WTC11 (cell line): ENCODE data around the gene KRTAP5-4. TPM values are rescaled to one million over a fixed set of nuclear protein-coding genes. Genes with fewer than 3 reads are reported as not detected.
"Not testable (repeated sequence)": the region's sequence is repeated elsewhere in the genome, so short reads cannot be mapped to it uniquely, and the experiment has no call there.

ENCODE experiments used
- ATAC-seq: fragments of 200-7000 bp; cut with Tn5 transposase; 2 replicates; pipeline ENCODE4 v1.10.0; 2021; ENCODE audit warnings: mild to moderate bottlenecking, moderate library complexity
- CTCF ChIA-PET: fragments of 300-600 bp; sonication (Branson Sonifier 250); formaldehyde crosslinking; loops from one replicate; lab custom pipeline; 2021; ENCODE audit warnings: antibody characterized with exemption; lab: Charles Lee
- POLR2A ChIA-PET: fragments of 350-600 bp; sonication (Branson Sonifier 250); formaldehyde crosslinking; loops from one replicate; lab custom pipeline; 2021; ENCODE audit warnings: antibody characterized with exemption; lab: Charles Lee
- DNase-seq: peaks from one replicate; pipeline ENCODE4 v3.0.0; 2021; ENCODE audit warnings: low spot score
- H3K27ac Mint-ChIP-seq: 2 replicates; pipeline ENCODE4 v1.8.0; 2021; ENCODE audit warnings: mixed read lengths
- H3K27me3 Mint-ChIP-seq: 2 replicates; pipeline ENCODE4 v1.8.0; 2021; ENCODE audit warnings: low read depth, mild to moderate bottlenecking, moderate library complexity, mixed read lengths
- H3K36me3 Mint-ChIP-seq: 2 replicates; pipeline ENCODE4 v1.8.0; 2021; ENCODE audit warnings: mixed read lengths
- H3K4me1 Mint-ChIP-seq: 2 replicates; pipeline ENCODE4 v1.8.0; 2022; ENCODE audit warnings: mixed read lengths
- H3K4me3 Mint-ChIP-seq: 2 replicates; pipeline ENCODE4 v1.8.0; 2021; ENCODE audit warnings: mild to moderate bottlenecking, moderate library complexity, mixed read lengths
- H3K9me3 Mint-ChIP-seq: 2 replicates; pipeline ENCODE4 v1.8.0; 2021; ENCODE audit warnings: mixed read lengths
- ATF1 ChIP-seq: sonication (generic); formaldehyde crosslinking; IDR thresholded peaks from 2 replicates; pipeline ENCODE4 v1.8.1; 2023; ENCODE audit warnings: mild to moderate bottlenecking, moderate library complexity, missing genetic modification reagents
- ETV6 ChIP-seq: sonication (generic); formaldehyde crosslinking; IDR thresholded peaks from 2 replicates; pipeline ENCODE4 v1.8.1; 2022; ENCODE audit warnings: mild to moderate bottlenecking, missing genetic modification reagents
- FOXP1 ChIP-seq: sonication (generic); formaldehyde crosslinking; IDR thresholded peaks from 2 replicates; pipeline ENCODE4 v1.8.0; 2022; ENCODE audit warnings: missing genetic modification reagents, mild to moderate bottlenecking, moderate library complexity, borderline replicate concordance
- GABPB1 ChIP-seq: sonication (generic); formaldehyde crosslinking; IDR thresholded peaks from 2 replicates; pipeline ENCODE4 v1.8.1; 2023; ENCODE audit warnings: mild to moderate bottlenecking, missing genetic modification reagents
- JAZF1 ChIP-seq: fragments of 250-450 bp; sonication (Bioruptor Pico); IDR thresholded peaks from 2 replicates; pipeline ENCODE4 v1.9.0; 2021; ENCODE audit warnings: moderate library complexity, mild to moderate bottlenecking, inconsistent platforms
- NFYB ChIP-seq: sonication (generic); formaldehyde crosslinking; conservative IDR thresholded peaks from 2 replicates; pipeline ENCODE4 v1.8.0; 2022; ENCODE audit warnings: low read depth, missing genetic modification reagents
- NR1H2 ChIP-seq: sonication (generic); formaldehyde crosslinking; IDR thresholded peaks from 2 replicates; pipeline ENCODE4 v1.9.0; 2021; ENCODE audit warnings: mild to moderate bottlenecking, moderate library complexity, missing genetic modification reagents
- TP53 ChIP-seq: sonication (generic); formaldehyde crosslinking; IDR thresholded peaks from 2 replicates; pipeline ENCODE4 v1.8.1; 2023; ENCODE audit warnings: mild to moderate bottlenecking, missing genetic modification reagents
- ZNF423 ChIP-seq: fragments of 250-450 bp; sonication (Bioruptor Pico); IDR thresholded peaks from 2 replicates; pipeline ENCODE4 v2.1.2; 2022; ENCODE audit warnings: mild to moderate bottlenecking, moderate library complexity
- ZNF671 ChIP-seq: fragments of 250-450 bp; sonication (Bioruptor Pico); IDR thresholded peaks from 2 replicates; pipeline ENCODE4 v1.8.0; 2021; ENCODE audit warnings: mild to moderate bottlenecking
- total RNA-seq: library from RNA; stranded (reverse); gene quantifications from 3 replicates; pipeline ENCODE4 v1.2.3, GENCODE V29; 2021
- TF ChIP-seq, protein P1 (sequence below): sonication (generic); formaldehyde crosslinking; IDR thresholded peaks from 2 replicates; pipeline ENCODE4 v1.8.0; 2022; ENCODE audit warnings: mild to moderate bottlenecking, missing genetic modification reagents
- TF ChIP-seq, protein P2 (sequence below): fragments of 250-450 bp; sonication (Bioruptor Pico); IDR thresholded peaks from 2 replicates; pipeline ENCODE4 v1.8.0; 2021; ENCODE audit warnings: mild to moderate bottlenecking

KRTAP5-4 gene
- total RNA-seq, 1 experiment from 2014 or later: not detected

DNA sequence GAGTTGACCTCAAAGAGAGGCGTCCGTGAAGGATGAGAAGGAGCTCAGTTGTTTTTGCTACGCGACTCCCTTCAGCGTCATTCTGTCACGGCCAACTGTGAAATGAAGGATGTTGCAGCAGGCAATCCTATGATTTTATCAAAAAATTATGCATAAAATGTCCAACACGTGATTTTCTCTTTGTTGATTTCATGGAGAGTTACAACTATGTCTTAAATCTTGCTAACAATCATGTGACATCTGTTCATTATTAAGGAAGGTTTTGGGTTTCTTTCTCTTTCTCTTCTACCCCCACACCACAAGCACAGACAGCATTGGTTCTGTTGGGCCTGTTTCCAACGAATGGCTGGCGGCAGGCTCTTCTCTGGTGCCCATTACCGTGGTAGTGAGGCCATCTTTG is 3.7 kb downstream of the KRTAP5-4 start:
- TF ChIP-seq FOXP1 (CRISPR knock-in tag): no peak
- no peak for TF ChIP-seq NR1H2 (CRISPR knock-in tag)
- TF ChIP-seq ZNF671: no peak
- TF ChIP-seq, protein P1, sequence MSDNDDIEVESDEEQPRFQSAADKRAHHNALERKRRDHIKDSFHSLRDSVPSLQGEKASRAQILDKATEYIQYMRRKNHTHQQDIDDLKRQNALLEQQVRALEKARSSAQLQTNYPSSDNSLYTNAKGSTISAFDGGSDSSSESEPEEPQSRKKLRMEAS: no peak
- no peak for TF ChIP-seq ETV6 (CRISPR knock-in tag)
- CTCF ChIA-PET: interaction anchor here (1.0 to 3.0 kb wide), 6 partner anchors 11 to 44 kb away, joined by 3 to 15 read pairs (median 4); partner anchors contain the start of gene KRTAP5-5
- DNase-seq: no peak
- Mint-ChIP-seq H3K4me3 (no peak overlapping the region), H3K27ac (no peak overlapping the region), H3K27me3 (peaks cover 43% of the 10 kb centered on the region), H3K9me3 (peaks cover 15% of the 10 kb centered on the region), H3K36me3 (peaks cover 2% of the 10 kb centered on the region; the same call in 1 of the 2 replicates), H3K4me1 (no peaks in the 10 kb centered on the region)
- POLR2A ChIA-PET: no interaction called here
- ATAC-seq: no peak

DNA sequence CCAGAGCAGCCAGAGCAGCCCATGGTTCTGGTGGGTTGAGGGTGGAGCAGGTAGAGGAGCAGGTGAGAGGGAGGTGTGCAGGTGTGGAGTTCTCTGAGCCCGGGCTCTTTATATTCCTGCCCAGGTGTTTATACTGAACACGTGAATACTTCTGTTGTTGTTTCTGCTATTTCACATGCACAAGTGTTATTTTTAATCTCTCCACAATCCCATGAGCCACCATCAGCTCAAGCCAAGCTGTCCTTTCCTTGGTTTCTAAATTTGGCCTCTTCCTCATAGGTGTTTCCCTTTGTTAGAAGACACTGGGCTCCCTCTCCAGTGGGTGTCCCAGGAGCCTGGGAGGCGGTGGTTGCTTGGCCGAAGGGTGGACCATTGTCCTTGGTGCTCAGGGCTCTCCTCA is 13.6 kb downstream of the KRTAP5-4 start, which contains the start of gene KRTAP5-3:
TSS of gene KRTAP5-3 (minus strand) at position 101 of the 400 bp plus-strand sequence. CDS start at position 23, 78 bp downstream.
- H3K4me3 Mint-ChIP-seq: no peak within 1 kb of the TSS
- no peak for ATAC-seq
- CTCF ChIA-PET: interaction anchor here (1.1 to 2.2 kb wide), 3 partner anchors 13 to 62 kb away, joined by 3 to 17 read pairs (median 14); partner anchors contain the start of gene KRTAP5-5

DNA sequence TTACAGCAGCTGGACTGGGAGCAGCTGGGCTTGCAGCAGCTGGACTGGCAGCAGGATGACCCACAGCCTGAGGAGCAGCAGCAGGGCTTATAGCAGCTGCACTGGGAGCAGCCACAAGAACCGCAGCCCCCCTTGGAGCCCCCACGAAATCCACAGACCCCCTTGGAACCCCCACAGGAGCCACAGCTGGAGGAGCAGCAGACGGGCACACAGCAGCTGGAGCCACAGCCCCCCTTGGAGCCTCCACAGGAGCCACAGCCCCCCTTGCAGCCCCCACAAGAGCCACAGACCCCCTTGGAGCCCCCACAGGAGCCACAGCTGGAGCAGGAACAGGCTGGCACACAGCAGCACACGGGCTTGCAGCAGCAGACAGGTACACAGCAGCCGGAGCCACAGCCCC is 14.0 kb downstream of the KRTAP5-4 start:
- H3K27ac Mint-ChIP-seq, DNase-seq, POLR2A ChIA-PET, H3K36me3 Mint-ChIP-seq, H3K4me3 Mint-ChIP-seq, ATAC-seq: not testable (repeated sequence)
- CTCF ChIA-PET: interaction anchor here (1.1 to 2.2 kb wide), 3 partner anchors 12 to 61 kb away, joined by 3 to 17 read pairs (median 14); partner anchors contain the start of gene KRTAP5-5
- peaks cover 14% of the 10 kb centered on the region for H3K9me3 Mint-ChIP-seq
- peaks cover 26% of the 10 kb centered on the region for H3K27me3 Mint-ChIP-seq
- peaks cover 12% of the 10 kb centered on the region for H3K4me1 Mint-ChIP-seq

More for the DNA sequence above, 13.6 kb downstream of the KRTAP5-4 start, which contains the start of gene KRTAP5-3:
- TF ChIP-seq ATF1 (CRISPR knock-in tag): no peak
- TF ChIP-seq, protein P1: no peak
- no peak for TF ChIP-seq NFYB (CRISPR knock-in tag)
- TF ChIP-seq, protein P2, sequence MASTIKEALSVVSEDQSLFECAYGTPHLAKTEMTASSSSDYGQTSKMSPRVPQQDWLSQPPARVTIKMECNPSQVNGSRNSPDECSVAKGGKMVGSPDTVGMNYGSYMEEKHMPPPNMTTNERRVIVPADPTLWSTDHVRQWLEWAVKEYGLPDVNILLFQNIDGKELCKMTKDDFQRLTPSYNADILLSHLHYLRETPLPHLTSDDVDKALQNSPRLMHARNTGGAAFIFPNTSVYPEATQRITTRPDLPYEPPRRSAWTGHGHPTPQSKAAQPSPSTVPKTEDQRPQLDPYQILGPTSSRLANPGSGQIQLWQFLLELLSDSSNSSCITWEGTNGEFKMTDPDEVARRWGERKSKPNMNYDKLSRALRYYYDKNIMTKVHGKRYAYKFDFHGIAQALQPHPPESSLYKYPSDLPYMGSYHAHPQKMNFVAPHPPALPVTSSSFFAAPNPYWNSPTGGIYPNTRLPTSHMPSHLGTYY (CRISPR knock-in tag): no peak
- TF ChIP-seq ZNF423 (CRISPR knock-in tag): no peak
- no peak for TF ChIP-seq GABPB1 (CRISPR knock-in tag)
- TF ChIP-seq TP53 (CRISPR knock-in tag): no peak
- no peak for TF ChIP-seq JAZF1 (CRISPR knock-in tag)
- H3K9me3 Mint-ChIP-seq: peaks cover 14% of the 10 kb centered on the region
- H3K36me3 Mint-ChIP-seq: peaks cover 7% of the 10 kb centered on the region
- H3K27ac Mint-ChIP-seq: no peak within 1 kb of the TSS
- peaks cover 12% of the 10 kb centered on the region for H3K4me1 Mint-ChIP-seq
- H3K27me3 Mint-ChIP-seq: peaks cover 26% of the 10 kb centered on the region
- DNase-seq: no peak
- POLR2A ChIA-PET: no interaction called here

DNA sequence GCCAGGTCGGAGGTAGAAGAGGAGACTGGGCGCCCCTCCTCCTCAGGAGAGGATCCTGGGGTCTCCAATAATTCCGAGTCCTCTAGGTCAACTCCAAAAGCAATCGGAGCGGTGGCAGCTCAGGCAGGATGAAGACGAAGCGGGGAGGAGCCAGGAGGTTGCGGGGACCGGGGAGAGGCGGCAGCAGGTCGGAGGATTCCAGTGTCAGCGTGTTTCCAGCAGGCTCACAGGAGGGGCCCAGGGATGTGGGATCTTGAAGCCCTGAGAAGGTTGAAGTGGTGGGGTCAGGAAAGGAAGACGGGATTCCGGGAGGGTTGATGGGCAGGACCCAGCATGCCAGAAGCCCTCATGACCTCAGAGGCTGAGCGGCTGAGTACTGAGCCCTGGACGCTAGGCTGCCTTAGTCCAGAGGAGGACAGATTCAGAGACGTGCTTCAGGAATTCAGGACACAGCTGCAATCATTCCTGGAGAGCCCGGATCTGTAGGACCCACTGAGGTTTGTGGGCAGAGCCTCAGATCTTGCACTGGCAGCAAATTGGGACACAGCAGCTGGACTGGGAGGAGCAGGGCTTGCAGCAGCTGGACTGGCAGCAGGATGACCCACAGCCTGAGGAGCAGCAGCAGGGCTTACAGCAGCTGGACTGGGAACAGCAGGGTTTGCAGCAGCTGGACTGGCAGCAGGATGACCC is 14.6 kb downstream of the KRTAP5-4 start:
- Mint-ChIP-seq H3K9me3 (peaks cover 17% of the 10 kb centered on the region), H3K4me1 (peaks cover 12% of the 10 kb centered on the region), H3K27me3 (peaks cover 29% of the 10 kb centered on the region)
- H3K36me3 Mint-ChIP-seq, H3K4me3 Mint-ChIP-seq, POLR2A ChIA-PET, H3K27ac Mint-ChIP-seq: not testable (repeated sequence)
- CTCF ChIA-PET: interaction anchor here (1.1 to 2.2 kb wide), 3 partner anchors 12 to 61 kb away, joined by 3 to 17 read pairs (median 14); partner anchors contain the start of gene KRTAP5-5
- peak; percentile 40 for DNase-seq
- peak; percentile 83 for ATAC-seq

DNA sequence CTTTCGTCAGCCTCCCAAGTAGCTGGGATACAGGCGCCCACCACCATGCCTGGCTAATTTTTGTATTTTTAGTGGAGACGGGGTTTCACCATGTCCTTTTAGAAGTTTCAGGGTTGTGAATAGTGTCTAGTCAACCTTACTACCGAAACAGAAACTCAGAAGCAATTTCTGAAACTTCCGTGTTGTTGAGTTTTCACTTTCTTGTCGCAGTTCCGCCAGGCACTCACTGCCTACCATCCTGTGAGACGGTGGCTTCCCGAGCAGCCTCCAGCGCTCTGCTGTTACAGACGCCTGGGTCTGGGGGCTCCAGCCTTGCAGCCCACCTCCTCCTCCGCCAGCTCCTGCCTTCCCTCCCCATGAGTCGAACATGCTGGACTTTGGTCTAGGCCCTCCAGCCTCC is 16.0 kb downstream of the KRTAP5-4 start:
- H3K4me1 Mint-ChIP-seq: peaks cover 10% of the 10 kb centered on the region
- peaks cover 36% of the 10 kb centered on the region for H3K27me3 Mint-ChIP-seq
- ATAC-seq, H3K27ac Mint-ChIP-seq, POLR2A ChIA-PET, H3K4me3 Mint-ChIP-seq, DNase-seq: not testable (repeated sequence)
- peaks cover 23% of the 10 kb centered on the region for H3K36me3 Mint-ChIP-seq
- peaks cover 28% of the 10 kb centered on the region for H3K9me3 Mint-ChIP-seq
- CTCF ChIA-PET: interaction anchor here (1.0 to 1.8 kb wide), 3 partner anchors 10 to 59 kb away, joined by 3 to 10 read pairs (median 5); no protein-coding TSS in a partner anchor
